HG03039 (cell line): ENCODE data around the gene MORN5.

Experiments used
- ATAC-seq: cut with Tn5 transposase; IDR thresholded peaks from one replicate; pipeline ENCODE4 v1.9.1; 2021; ENCODE audit warnings: mild to moderate bottlenecking, moderate library complexity; ENCODE audit not compliant: unreplicated experiment

The MORN5 gene

DNA sequence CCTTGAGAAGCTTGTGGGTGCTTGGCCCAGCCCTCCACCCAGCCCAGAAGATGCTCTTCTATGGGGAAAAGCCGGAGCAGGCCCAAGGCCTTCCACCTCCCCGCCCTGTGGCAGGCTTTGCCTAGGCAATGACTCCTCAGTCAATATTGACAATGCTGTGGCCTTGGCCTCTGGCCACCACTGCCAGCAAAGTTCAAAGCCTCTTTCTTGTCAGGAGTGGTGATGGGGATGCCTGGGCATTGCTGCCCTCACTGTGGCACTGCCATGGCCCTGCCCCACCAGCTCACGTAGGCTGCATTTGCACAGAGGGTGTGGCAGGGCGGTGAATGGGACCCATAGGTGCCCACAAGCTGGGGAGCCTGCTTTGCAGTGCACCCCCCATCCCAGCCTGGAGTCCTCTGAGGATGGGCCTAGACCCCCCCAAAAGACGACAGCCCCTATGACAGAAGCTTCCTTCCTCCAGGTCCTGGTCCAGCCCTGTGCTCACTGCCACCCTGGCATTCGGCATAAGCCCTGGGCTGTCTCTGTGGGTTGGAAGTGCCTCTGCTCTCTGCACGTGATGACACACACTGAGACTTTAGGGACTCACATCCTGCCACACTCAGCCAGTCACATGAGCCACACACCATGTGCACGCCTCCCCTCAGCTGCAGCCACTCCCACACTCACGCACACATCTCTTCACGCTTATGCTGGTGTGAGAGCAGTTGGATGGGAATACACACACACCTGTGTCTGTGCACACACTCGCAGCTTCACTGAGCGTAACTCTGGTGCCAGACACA, 31.1 kb downstream of the MORN5 start:
- ATAC-seq = no peak

DNA sequence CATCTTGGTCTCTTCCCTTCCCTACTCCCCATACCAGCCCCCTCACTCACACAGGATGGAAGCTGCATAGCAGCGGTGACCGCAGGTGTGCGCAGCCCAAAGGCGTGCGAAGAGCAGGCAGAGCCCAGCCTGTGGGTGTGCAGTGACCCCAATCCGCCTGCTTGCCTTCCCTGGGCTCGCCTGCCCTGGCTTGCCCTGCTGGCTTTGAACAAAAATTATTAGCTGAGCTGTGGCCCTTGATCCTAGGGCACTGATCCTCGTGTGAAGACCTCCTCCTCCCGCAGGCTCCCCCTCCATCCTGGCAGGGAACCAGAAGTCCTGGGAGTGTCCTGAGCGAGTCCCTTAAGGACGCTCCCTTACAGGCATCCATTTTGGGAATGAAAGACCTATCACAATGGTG, 31.9 kb downstream of the MORN5 start:
- no peak for ATAC-seq

GRCh38 chr9:122192261-122192875, 32.7 kb downstream of the MORN5 start:
- ATAC-seq = no peak

- ATAC-seq = no peak
Observed at GRCh38 chr9:122192914-122193525, 33.3 kb downstream of the MORN5 start.

GRCh38 chr9:122193651-122194050, 33.9 kb downstream of the MORN5 start:
- ATAC-seq = no peak

- ATAC-seq = no peak
Observed at GRCh38 chr9:122195875-122196274, 36.2 kb downstream of the MORN5 start.

GRCh38 chr9:122197426-122197825, 37.7 kb downstream of the MORN5 start:
- no peak for ATAC-seq

DNA sequence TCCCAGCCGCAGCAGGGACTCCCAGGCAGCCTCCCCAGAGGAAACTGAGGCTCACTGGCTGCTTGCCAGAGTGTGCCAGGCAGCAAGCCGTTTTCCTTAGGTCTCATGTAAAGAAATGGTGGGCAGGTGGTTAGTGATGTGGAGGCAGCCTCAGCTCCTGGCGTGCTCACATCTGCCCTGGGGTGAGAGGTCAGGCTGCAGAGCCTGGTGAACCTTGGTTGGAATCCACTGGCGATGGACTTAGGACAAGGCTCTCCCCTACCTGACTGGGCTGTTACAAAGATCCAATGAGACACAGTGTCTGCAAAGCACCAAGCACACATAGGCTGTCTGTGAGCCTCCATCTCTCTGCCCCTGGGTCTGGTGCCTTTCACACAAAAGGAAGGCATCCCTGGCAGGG, 38.2 kb downstream of the MORN5 start:
- no peak for ATAC-seq

GRCh38 chr9:122200960-122201595, 41.4 kb downstream of the MORN5 start:
- ATAC-seq = no peak

DNA sequence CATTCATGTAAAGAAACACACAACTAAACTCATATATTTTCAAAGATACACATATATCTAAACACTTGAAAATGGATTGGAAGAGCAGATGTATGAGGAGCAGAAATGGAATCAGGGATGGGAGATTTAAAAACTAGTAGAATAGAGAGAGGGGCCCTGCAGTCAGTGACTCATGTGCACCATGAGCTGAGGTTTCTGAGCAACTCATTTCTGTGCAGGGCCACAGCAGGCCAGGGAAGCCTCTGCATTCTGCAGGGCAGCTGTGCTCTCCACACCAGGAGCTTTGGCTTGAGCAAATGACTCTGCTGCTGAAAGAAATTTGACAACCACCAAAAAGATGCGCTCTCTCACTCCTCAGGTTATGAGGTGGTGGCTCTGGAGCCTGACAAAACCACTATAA, 41.9 kb downstream of the MORN5 start:
- no peak for ATAC-seq

DNA sequence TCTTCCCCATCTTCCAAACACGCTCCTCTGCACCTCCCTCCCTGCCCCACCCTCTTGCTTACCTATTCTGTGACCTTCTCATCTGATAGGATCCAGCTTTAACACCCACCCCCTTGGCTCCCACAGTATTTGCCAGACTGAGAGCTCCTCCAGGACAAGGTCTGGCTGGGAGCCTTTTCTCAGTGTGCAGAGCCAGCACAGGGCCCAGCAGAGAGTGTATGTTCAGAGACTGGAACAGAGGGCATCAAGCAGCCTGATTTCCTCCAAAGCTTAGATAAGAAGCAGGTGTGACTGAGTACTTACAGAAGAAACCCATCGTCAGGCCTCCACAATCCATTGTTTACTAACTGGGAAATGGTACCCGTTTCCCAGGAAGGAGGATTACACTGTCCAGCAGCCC, 42.4 kb downstream of the MORN5 start:
- no peak for ATAC-seq

DNA sequence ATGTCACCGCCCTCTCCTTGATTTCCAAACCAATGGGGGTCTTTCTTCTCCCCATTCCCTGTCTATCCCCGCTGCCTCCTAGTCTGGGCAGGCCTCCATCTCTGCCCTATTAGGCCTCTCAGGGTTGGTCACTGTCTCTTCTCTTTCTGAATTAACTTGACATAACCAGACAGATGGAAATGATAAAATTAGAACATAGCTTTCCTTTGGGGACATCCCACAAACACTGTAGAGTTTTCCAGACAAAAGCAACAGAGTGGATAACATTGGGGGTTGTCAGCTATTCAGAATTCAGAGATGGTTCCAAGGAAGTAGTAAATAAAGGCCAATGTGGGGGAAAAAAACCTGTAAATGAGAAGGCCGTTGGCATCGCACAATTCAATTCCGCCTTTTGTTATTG, 44.3 kb downstream of the MORN5 start:
- no peak for ATAC-seq

- no peak for ATAC-seq
Observed at GRCh38 chr9:122204491-122204890, 44.8 kb downstream of the MORN5 start.

DNA sequence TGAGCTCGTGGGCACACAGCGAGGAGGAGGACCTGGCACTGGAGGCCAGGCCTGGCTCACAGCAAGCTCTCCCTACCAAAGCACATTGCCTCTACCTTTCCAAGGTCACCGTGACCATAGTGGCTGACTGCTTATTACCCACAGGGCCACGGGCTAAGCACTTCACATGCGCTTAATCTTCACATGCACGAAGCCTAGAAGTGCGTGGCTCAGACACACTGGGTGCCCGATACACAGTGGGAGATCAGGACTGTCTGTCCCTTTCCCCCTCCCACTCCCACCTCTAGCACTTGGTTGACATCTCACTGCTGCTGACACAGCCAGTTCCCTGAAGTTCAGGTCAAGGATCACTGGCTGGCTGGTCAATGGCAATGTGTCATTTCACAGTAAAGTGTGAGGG, 45.5 kb downstream of the MORN5 start:
- ATAC-seq = no peak

DNA sequence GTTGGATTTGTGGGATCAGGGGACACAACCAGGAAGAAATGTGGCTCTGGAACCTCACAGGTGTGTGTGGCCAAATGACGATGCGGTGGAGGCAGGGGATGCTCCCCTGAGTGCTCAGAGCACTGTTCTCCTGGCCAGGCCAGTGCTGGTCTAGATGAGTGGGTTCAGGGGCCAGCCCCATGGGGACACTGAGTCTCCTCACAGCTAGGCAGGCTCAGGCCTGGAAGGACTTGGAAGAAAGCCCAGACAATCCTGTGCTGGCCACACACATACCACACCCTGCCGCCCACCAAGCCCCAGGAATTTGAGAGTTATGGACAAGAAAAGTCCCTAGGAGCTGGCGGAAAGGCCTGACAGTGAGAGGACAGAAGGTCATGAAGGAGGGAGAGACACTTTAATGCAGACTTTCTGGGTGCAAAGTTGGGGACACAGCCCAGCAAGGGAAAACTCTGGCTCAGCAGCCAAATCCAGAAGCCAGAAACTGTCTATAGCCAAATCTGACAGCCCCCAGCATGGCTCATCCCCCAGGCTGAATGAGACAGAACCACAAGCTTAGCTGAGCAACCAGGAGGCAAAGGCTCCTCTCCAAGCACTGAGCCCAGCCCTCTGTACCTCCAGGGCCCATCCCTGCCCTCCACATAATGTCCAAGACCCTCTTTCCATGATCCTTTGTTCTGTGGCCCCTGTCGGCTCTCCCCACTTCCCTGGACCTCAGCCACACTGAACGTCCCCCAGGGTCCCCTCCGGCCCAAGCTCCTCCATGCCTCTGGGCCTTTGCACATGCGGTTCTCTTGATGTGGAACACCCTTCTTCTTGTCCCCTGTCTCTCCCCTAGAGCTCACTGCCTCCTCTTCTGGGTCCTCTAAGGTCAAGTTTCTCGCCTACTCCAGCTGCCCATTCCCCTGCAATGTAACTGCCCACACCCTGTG, 46.7 kb downstream of the MORN5 start:
- ATAC-seq = no peak

DNA sequence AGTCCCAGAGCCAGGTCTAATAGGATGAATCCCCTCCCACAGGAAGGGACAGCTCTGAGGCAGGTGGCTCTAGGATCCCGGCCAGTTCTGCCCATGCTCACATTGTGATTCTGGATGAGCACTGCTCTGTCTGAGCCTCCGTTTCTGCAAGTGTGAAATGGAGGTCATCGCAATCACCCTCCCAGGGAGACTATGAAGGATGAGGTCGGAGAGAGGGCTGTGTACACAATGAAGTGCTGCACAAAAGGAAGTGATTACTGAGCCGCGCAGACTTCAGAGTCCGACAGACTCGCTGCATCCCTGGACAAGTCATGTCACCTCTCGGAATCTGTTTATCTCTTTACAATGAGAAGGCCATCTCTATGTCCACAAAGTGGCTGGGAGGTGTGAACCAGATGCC, 47.4 kb downstream of the MORN5 start:
- no peak for ATAC-seq

GRCh38 chr9:122209451-122209850, 49.7 kb downstream of the MORN5 start:
- no peak for ATAC-seq

DNA sequence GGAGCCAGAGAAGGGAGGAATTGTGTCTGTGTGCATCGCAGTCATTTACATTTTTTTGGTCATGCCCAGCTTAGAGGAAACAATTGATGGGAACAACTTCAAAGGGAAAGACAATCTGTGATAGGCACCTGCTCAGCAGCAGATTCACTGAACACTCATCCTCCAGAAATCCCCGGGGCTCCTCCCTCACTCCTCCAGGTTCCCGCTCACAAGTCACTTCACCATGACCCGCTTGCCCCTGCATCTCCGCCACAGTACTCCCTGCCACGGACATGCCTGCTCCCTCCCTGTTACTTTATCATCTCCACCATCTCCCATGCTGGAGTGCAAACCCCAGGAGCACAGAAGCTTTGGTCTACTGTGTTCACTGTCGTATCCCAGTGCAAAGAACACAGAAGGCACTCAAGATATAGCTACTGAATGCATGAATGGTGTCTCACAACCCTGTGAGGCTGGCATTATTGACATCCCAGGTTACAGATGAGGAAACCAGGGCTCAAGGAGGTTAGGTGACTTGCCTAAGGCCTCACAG, 52.8 kb downstream of the MORN5 start:
- no peak for ATAC-seq

- ATAC-seq = no peak
Observed at GRCh38 chr9:122213102-122213588, 53.4 kb downstream of the MORN5 start.
